Astrocyte (in vitro differentiated cells and primary cell): ENCODE measurements around the gene COL5A1. TPM values are rescaled to one million over a fixed set of nuclear protein-coding genes. Genes with fewer than 3 reads are reported as not detected.

Experiments used
- DNase-seq: peaks from one replicate; pipeline ENCODE4 v3.0.0-alpha.2; 2010; ENCODE audit warnings: low read depth
- FAIRE-seq: peaks from 2 replicates; lab custom pipeline; 2011; peaks lifted over from hg19 to GRCh38; lab: Jason Lieb, UNC
- H2AFZ ChIP-seq: 2 replicates; pipeline ENCODE4 v1.6.0; 2012; ENCODE audit warnings: low read depth, low read length, inconsistent platforms
- H3K27ac ChIP-seq: 2 replicates; pipeline ENCODE4 v1.5.1; 2011; ENCODE audit warnings: low read depth, low read length, inconsistent platforms
- H3K27me3 ChIP-seq: 2 replicates; pipeline ENCODE4 v1.6.0; 2011; ENCODE audit warnings: low read length, inconsistent platforms; ENCODE audit not compliant: insufficient read depth
- H3K36me3 ChIP-seq: 2 replicates; pipeline ENCODE4 v1.5.1; 2011; ENCODE audit warnings: low read length, inconsistent platforms; ENCODE audit not compliant: insufficient read depth
- H3K4me1 ChIP-seq: 2 replicates; pipeline ENCODE4 v1.5.1; 2011; ENCODE audit warnings: low read length, inconsistent platforms; ENCODE audit not compliant: insufficient read depth
- H3K4me2 ChIP-seq: 2 replicates; pipeline ENCODE4 v1.6.0; 2012; ENCODE audit warnings: low read length, inconsistent platforms
- H3K4me3 ChIP-seq: 2 replicates; pipeline ENCODE4 v1.5.1; 2011; ENCODE audit warnings: low read depth, mild to moderate bottlenecking, low read length, inconsistent platforms; ENCODE audit not compliant: insufficient read depth
- H3K79me2 ChIP-seq: 2 replicates; pipeline ENCODE4 v1.6.0; 2012; ENCODE audit warnings: mild to moderate bottlenecking, low read length, inconsistent platforms; ENCODE audit not compliant: insufficient read depth
- H3K9ac ChIP-seq: 2 replicates; pipeline ENCODE4 v1.6.0; 2012; ENCODE audit warnings: mild to moderate bottlenecking, low read length, inconsistent platforms
- H3K9me3 ChIP-seq: 2 replicates; pipeline ENCODE4 v1.5.1; 2012; ENCODE audit warnings: low read depth, mild to moderate bottlenecking, low read length, inconsistent platforms; ENCODE audit not compliant: insufficient read depth
- H4K20me1 ChIP-seq: 2 replicates; pipeline ENCODE4 v1.6.0; 2012; ENCODE audit warnings: low read length, inconsistent platforms; ENCODE audit not compliant: insufficient read depth
- H3K27ac Mint-ChIP-seq: one replicate; pipeline ENCODE4 v1.8.0; 2021; ENCODE audit warnings: mild to moderate bottlenecking, mixed read lengths; ENCODE audit not compliant: unreplicated experiment
- H3K27me3 Mint-ChIP-seq: one replicate; pipeline ENCODE4 v1.8.0; 2021; ENCODE audit warnings: low read depth, mixed read lengths; ENCODE audit not compliant: unreplicated experiment
- H3K36me3 Mint-ChIP-seq: one replicate; pipeline ENCODE4 v1.8.0; 2021; ENCODE audit warnings: low read depth, mixed read lengths; ENCODE audit not compliant: unreplicated experiment
- H3K4me1 Mint-ChIP-seq: one replicate; pipeline ENCODE4 v1.8.0; 2021; ENCODE audit warnings: low read depth, mixed read lengths; ENCODE audit not compliant: unreplicated experiment
- H3K4me3 Mint-ChIP-seq: one replicate; pipeline ENCODE4 v1.8.0; 2021; ENCODE audit warnings: mild to moderate bottlenecking, moderate library complexity, mixed read lengths; ENCODE audit not compliant: unreplicated experiment
- H3K9me3 Mint-ChIP-seq: one replicate; pipeline ENCODE4 v1.8.0; 2021; ENCODE audit warnings: mild to moderate bottlenecking, mixed read lengths; ENCODE audit not compliant: unreplicated experiment
- CTCF ChIP-seq: IDR thresholded peaks from 2 replicates; pipeline ENCODE4 v1.5.1; 2011; ENCODE audit warnings: low read depth, mild to moderate bottlenecking, inconsistent platforms, low read length, moderate library complexity; ENCODE audit not compliant: insufficient read depth
- EZH2 ChIP-seq: IDR thresholded peaks from 2 replicates; pipeline ENCODE4 v1.6.1; 2012; ENCODE audit warnings: mild to moderate bottlenecking, low read length, inconsistent platforms; ENCODE audit not compliant: insufficient read depth
- total RNA-seq: library from RNA; stranded (reverse); gene quantifications from 2 replicates; pipeline ENCODE4 v1.2.1, GENCODE V29; 2021

Gene COL5A1
- total RNA-seq, 1 donor from 2014 or later, result 1,055 TPM

- Histone ChIP-seq H4K20me1 (peaks cover 65% of the 10 kb centered on the region), H3K4me3 (no peak overlapping the region), H3K4me1 (no peaks in the 10 kb centered on the region), H2AFZ (no peak overlapping the region), H3K9me3 (peaks cover 22% of the 10 kb centered on the region), H3K4me2 (no peak overlapping the region), H3K79me2 (no peaks in the 10 kb centered on the region), H3K27me3 (no peaks in the 10 kb centered on the region), H3K27ac (no peak overlapping the region), H3K36me3 (peaks cover 4% of the 10 kb centered on the region), H3K9ac (no peak overlapping the region)
- peaks cover 19% of the 10 kb centered on the region for H3K36me3 Mint-ChIP-seq
- H3K9me3 Mint-ChIP-seq, result peaks cover 10% of the 10 kb centered on the region
- peaks cover 1% of the 10 kb centered on the region for H3K4me1 Mint-ChIP-seq
- peak overlapping the region; percentile 75 for H3K27ac Mint-ChIP-seq
- no peaks in the 10 kb centered on the region for H3K27me3 Mint-ChIP-seq
- no peak for DNase-seq
- TF ChIP-seq CTCF, result no peak
- no peak for TF ChIP-seq EZH2
- no peak overlapping the region for H3K4me3 Mint-ChIP-seq
- no peak for FAIRE-seq
Measured at GRCh38 chr9:134850611-134851010, 209.0 kb downstream of the COL5A1 start.

- Mint-ChIP-seq H3K27ac (peak overlapping the region; percentile 62), H3K27me3 (no peaks in the 10 kb centered on the region), H3K9me3 (peaks cover 10% of the 10 kb centered on the region), H3K36me3 (peaks cover 22% of the 10 kb centered on the region), H3K4me3 (no peak overlapping the region), H3K4me1 (peaks cover 1% of the 10 kb centered on the region)
- Histone ChIP-seq H3K27me3 (no peaks in the 10 kb centered on the region), H3K36me3 (no peaks in the 10 kb centered on the region), H4K20me1 (peaks cover 61% of the 10 kb centered on the region), H3K4me2 (no peak overlapping the region), H2AFZ (no peak overlapping the region), H3K4me3 (no peak overlapping the region), H3K27ac (no peak overlapping the region), H3K4me1 (no peaks in the 10 kb centered on the region), H3K79me2 (no peaks in the 10 kb centered on the region), H3K9me3 (peaks cover 22% of the 10 kb centered on the region), H3K9ac (no peak overlapping the region)
- DNase-seq (no peak), FAIRE-seq (no peak)
- TF ChIP-seq CTCF (no peak), EZH2 (no peak)
Measured at GRCh38 chr9:134851020-134851419, 209.4 kb downstream of the COL5A1 start.

- Mint-ChIP-seq H3K36me3 (peaks cover 22% of the 10 kb centered on the region), H3K27me3 (peaks cover 2% of the 10 kb centered on the region), H3K4me1 (peaks cover 1% of the 10 kb centered on the region), H3K4me3 (no peak overlapping the region), H3K27ac (peak overlapping the region; percentile 18), H3K9me3 (peaks cover 14% of the 10 kb centered on the region)
- H3K9ac ChIP-seq, result no peak overlapping the region
- H3K9me3 ChIP-seq, result peaks cover 18% of the 10 kb centered on the region
- peaks cover 47% of the 10 kb centered on the region for H4K20me1 ChIP-seq
- no peak overlapping the region for H3K4me2 ChIP-seq
- no peaks in the 10 kb centered on the region for H3K79me2 ChIP-seq
- H3K4me1 ChIP-seq, result peaks cover 2% of the 10 kb centered on the region
- no peak overlapping the region for H3K4me3 ChIP-seq
- no peak for FAIRE-seq
- no peaks in the 10 kb centered on the region for H3K36me3 ChIP-seq
- H3K27ac ChIP-seq, result no peak overlapping the region
- no peaks in the 10 kb centered on the region for H3K27me3 ChIP-seq
- TF ChIP-seq CTCF, result no peak
- no peak for DNase-seq
- H2AFZ ChIP-seq, result no peak overlapping the region
Measured at GRCh38 chr9:134852906-134853654, 211.5 kb downstream of the COL5A1 start.
